Measurements from ENCODE around the gene PGAP1. TPM values are rescaled to one million over a fixed set of nuclear protein-coding genes. Genes with fewer than 3 reads are reported as not detected.

Gene PGAP1
- total and polyA plus RNA-seq, 9 of the 15 experiments (the other 6 are each of a cell fraction or from before 2014, with no cell fraction given): 0.08 to 0.73 (median 0.52) TPM

DNA sequence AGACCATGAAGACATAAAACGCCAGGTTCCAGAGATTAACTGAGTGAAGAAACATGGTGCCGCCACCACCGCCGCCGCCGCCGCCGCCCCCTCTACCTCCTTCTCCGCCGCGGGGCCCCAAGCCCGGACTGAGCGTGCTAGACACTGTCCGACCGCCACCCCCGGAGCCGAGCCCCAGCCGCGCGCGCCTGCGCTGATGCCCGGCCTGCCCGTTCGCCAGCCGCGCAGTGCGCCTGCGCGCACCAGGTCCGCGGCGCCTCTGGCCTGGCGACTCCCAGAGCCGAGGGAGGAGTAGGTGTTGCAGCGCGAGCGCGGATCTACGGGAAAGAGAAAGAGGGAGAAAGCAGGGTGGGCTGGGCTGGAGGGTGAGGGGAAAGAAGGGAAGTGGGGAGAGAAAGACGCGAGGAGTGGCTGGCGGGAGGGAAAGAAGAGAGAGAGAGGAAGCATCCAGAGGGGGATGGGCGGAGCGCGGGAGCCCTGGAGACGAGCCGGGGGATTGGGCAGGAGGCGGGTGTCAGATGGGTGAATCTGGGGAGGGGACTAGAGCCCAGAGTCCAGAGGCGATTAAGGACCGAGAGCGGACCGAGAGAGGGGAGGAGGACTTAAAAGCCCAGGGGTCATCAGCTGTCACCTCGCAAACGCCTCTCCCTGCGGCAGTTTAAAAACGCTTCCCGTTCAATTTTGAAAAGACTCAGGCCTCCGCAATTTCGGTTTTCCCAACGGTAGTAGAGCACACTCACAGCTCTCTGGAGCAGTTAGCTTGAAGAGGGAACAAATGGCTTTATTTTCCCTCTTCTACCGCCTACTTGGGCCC, at the start of gene PGAP1 (continued):
- TF ChIP-seq, protein P1, sequence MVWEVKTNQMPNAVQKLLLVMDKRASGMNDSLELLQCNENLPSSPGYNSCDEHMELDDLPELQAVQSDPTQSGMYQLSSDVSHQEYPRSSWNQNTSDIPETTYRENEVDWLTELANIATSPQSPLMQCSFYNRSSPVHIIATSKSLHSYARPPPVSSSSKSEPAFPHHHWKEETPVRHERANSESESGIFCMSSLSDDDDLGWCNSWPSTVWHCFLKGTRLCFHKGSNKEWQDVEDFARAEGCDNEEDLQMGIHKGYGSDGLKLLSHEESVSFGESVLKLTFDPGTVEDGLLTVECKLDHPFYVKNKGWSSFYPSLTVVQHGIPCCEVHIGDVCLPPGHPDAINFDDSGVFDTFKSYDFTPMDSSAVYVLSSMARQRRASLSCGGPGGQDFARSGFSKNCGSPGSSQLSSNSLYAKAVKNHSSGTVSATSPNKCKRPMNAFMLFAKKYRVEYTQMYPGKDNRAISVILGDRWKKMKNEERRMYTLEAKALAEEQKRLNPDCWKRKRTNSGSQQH (CRISPR knock-in tag; IDR thresholded peaks at IDR 0.05): peak; percentile 39; the same call in 1 of the 2 replicates
- TF ChIP-seq TBL1XR1 (IDR thresholded peaks at IDR 0.05; ENCODE audit: low read length in 2 of 2): no peak
- no peak for TF ChIP-seq NCOA1 (IDR thresholded peaks at IDR 0.05; ENCODE audit: low read depth)
- peak; percentile 62 for TF ChIP-seq POLR2G (IDR thresholded peaks at IDR 0.05; ENCODE audit: low read depth, low read length)
- no peak for TF ChIP-seq ZNF584 (CRISPR knock-in tag; IDR thresholded peaks at IDR 0.05; ENCODE audit: low read depth)
- no peak for TF ChIP-seq U2AF1 (optimal IDR thresholded peaks at IDR 0.05; ENCODE audit: low read depth, low read length)
- no peak for TF ChIP-seq MCM2 (IDR thresholded peaks at IDR 0.05; ENCODE audit: low read depth)
- 0 out of 2 replicates have a peak, but pooled peaks have one; percentile 18 for TF ChIP-seq EGR1 (conservative IDR thresholded peaks at IDR 0.05)
- peak; percentile 25 for TF ChIP-seq HNRNPLL (IDR thresholded peaks at IDR 0.05; ENCODE audit: low read depth, low read length, poor library complexity, severe bottlenecking)
- TF ChIP-seq KHSRP (IDR thresholded peaks at IDR 0.05): no peak
- TF ChIP-seq, protein P2, sequence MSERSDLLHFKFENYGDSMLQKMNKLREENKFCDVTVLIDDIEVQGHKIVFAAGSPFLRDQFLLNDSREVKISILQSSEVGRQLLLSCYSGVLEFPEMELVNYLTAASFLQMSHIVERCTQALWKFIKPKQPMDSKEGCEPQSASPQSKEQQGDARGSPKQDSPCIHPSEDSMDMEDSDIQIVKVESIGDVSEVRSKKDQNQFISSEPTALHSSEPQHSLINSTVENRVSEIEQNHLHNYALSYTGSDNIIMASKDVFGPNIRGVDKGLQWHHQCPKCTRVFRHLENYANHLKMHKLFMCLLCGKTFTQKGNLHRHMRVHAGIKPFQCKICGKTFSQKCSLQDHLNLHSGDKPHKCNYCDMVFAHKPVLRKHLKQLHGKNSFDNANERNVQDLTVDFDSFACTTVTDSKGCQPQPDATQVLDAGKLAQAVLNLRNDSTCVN (CRISPR knock-in tag; IDR thresholded peaks at IDR 0.05): 0 out of 2 replicates have a peak, but pooled peaks have one; percentile 45
- TF ChIP-seq NRF1 (conservative IDR thresholded peaks at IDR 0.05 in 1 of 2, IDR thresholded peaks at IDR 0.05 in 1 of 2): peak; percentile 92
- no peak for TF ChIP-seq ZNF12 (CRISPR knock-in tag; IDR thresholded peaks at IDR 0.05)
- TF ChIP-seq, protein P3, sequence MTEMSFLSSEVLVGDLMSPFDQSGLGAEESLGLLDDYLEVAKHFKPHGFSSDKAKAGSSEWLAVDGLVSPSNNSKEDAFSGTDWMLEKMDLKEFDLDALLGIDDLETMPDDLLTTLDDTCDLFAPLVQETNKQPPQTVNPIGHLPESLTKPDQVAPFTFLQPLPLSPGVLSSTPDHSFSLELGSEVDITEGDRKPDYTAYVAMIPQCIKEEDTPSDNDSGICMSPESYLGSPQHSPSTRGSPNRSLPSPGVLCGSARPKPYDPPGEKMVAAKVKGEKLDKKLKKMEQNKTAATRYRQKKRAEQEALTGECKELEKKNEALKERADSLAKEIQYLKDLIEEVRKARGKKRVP (CRISPR knock-in tag; IDR thresholded peaks at IDR 0.05): no peak
- TF ChIP-seq ETV5 (CRISPR knock-in tag; IDR thresholded peaks at IDR 0.05; ENCODE audit: low read depth): no peak
- TF ChIP-seq, protein P4, sequence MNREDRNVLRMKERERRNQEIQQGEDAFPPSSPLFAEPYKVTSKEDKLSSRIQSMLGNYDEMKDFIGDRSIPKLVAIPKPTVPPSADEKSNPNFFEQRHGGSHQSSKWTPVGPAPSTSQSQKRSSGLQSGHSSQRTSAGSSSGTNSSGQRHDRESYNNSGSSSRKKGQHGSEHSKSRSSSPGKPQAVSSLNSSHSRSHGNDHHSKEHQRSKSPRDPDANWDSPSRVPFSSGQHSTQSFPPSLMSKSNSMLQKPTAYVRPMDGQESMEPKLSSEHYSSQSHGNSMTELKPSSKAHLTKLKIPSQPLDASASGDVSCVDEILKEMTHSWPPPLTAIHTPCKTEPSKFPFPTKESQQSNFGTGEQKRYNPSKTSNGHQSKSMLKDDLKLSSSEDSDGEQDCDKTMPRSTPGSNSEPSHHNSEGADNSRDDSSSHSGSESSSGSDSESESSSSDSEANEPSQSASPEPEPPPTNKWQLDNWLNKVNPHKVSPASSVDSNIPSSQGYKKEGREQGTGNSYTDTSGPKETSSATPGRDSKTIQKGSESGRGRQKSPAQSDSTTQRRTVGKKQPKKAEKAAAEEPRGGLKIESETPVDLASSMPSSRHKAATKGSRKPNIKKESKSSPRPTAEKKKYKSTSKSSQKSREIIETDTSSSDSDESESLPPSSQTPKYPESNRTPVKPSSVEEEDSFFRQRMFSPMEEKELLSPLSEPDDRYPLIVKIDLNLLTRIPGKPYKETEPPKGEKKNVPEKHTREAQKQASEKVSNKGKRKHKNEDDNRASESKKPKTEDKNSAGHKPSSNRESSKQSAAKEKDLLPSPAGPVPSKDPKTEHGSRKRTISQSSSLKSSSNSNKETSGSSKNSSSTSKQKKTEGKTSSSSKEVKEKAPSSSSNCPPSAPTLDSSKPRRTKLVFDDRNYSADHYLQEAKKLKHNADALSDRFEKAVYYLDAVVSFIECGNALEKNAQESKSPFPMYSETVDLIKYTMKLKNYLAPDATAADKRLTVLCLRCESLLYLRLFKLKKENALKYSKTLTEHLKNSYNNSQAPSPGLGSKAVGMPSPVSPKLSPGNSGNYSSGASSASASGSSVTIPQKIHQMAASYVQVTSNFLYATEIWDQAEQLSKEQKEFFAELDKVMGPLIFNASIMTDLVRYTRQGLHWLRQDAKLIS (CRISPR knock-in tag; IDR thresholded peaks at IDR 0.05): no peak
- peak in 1 of 2 experiments; percentile 82; a peak in 2 of 4 replicates for TF ChIP-seq KDM1A (IDR thresholded peaks at IDR 0.05)
- TF ChIP-seq ZNF507 (tag; conservative IDR thresholded peaks at IDR 0.05): no peak
- TF ChIP-seq TAF7 (tag; IDR thresholded peaks at IDR 0.05): no peak
